HepG2 (cell line): ENCODE results near the gene SNRPD1. TPM values are rescaled to one million over a fixed set of nuclear protein-coding genes. Genes with fewer than 3 reads are reported as not detected.

ENCODE experiments used
- ATAC-seq: fragments of 200-7000 bp; cut with Tn5 transposase; 3 replicates; pipeline ENCODE4 v1.9.1; 2020; ENCODE audit warnings: mild to moderate bottlenecking, moderate library complexity
- BruUV-seq: library from RNA; stranded (reverse); fragments of 400-500 nt; replicated peaks from 2 replicates; lab custom pipeline; 2021; lab: Mats Ljungman, UMichigan
- CTCF ChIA-PET: fragments of 300-600 bp; formaldehyde crosslinking; extraction: SDS; loops from one replicate; lab custom pipeline; 2021; ENCODE audit warnings: low total read pairs, inconsistent platforms, low intra/inter-chr PET ratio; lab: Yijun Ruan, JAX
- POLR2A ChIA-PET: fragments of 350-600 bp; sonication (Branson Sonifier 250); formaldehyde crosslinking; loops from one replicate; lab custom pipeline; 2020; ENCODE audit warnings: antibody characterized with exemption, inconsistent platforms; lab: Yijun Ruan, JAX
- DNase-seq: peaks from one replicate; pipeline ENCODE4 v3.0.0-alpha.2; 2015; ENCODE audit warnings: low spot score
- FAIRE-seq: peaks from 3 replicates; lab custom pipeline; 2011; peaks lifted over from hg19 to GRCh38; lab: Jason Lieb, UNC
- H2AFZ ChIP-seq: one replicate; pipeline ENCODE4 v1.6.1; 2011; ENCODE audit warnings: low read length, inconsistent platforms
- H3K27ac ChIP-seq: fragments of 300-600 bp; 3 replicates; pipeline ENCODE4 v1.8.0; 2011; ENCODE audit warnings: mixed run types, mild to moderate bottlenecking, mixed read lengths, low read length, inconsistent platforms; ENCODE audit not compliant: insufficient read depth; ENCODE audit errors: extremely low read length
- H3K27me3 ChIP-seq, 2 experiments: fragments of 200-600 bp in 1 of 2; 2 replicates in 1 of 2; 3 replicates in 1 of 2; pipeline versions ENCODE4 v1.6.0 to v1.8.0; 2011; ENCODE audit warnings: low read length in 2 of 2, mild to moderate bottlenecking in 2 of 2, moderate library complexity in 2 of 2, inconsistent platforms in 1 of 2; ENCODE audit not compliant: insufficient read depth in 2 of 2, control insufficient read depth in 1 of 2
- H3K36me3 ChIP-seq, 2 experiments: fragments of 200-600 bp in 1 of 2; replicated peaks in 1 of 2; 2 replicates in 1 of 2; 3 replicates in 1 of 2; pipeline versions ENCODE4 v1.5.1 to v1.8.0; 2011; ENCODE audit warnings: low read length in 2 of 2, inconsistent platforms in 1 of 2; ENCODE audit not compliant: insufficient read depth in 2 of 2, control insufficient read depth in 1 of 2
- H3K4me1 ChIP-seq: 2 replicates; pipeline ENCODE4 v1.5.1; 2012; ENCODE audit warnings: low read length, inconsistent platforms; ENCODE audit not compliant: insufficient read depth
- H3K4me2 ChIP-seq: 2 replicates; pipeline ENCODE4 v1.6.0; 2011; ENCODE audit warnings: low read depth, low read length, inconsistent platforms
- H3K4me3 ChIP-seq, 3 experiments: fragments of 200-600 bp in 1 of 3; sonication (generic), shearing (Covaris generic) in 1 of 3; replicated peaks in 1 of 3; 2 replicates each; pipeline ENCODE4 v1.5.1; 2011 to 2016; ENCODE audit warnings: low read length in 3 of 3, inconsistent platforms in 2 of 3, low read depth in 2 of 3, mild to moderate bottlenecking in 2 of 3, control low read depth in 1 of 3, mixed read lengths in 1 of 3; ENCODE audit not compliant: insufficient read depth in 1 of 3
- H3K79me2 ChIP-seq: one replicate; pipeline ENCODE4 v1.6.1; 2011; ENCODE audit warnings: low read length, inconsistent platforms; ENCODE audit not compliant: insufficient read depth
- H3K9ac ChIP-seq: 2 replicates; pipeline ENCODE4 v1.6.0; 2011; ENCODE audit warnings: mild to moderate bottlenecking, low read depth, low read length, inconsistent platforms; ENCODE audit not compliant: insufficient read depth
- H3K9me3 ChIP-seq: 2 replicates; pipeline ENCODE4 v1.5.1; 2012; ENCODE audit warnings: mild to moderate bottlenecking, low read length
- H4K20me1 ChIP-seq: 2 replicates; pipeline ENCODE4 v1.6.0; 2011; ENCODE audit warnings: inconsistent platforms, mild to moderate bottlenecking, low read length, moderate library complexity; ENCODE audit not compliant: insufficient read depth
- BCL3 ChIP-seq: sonication (generic); formaldehyde crosslinking; IDR thresholded peaks from 2 replicates; pipeline ENCODE4 v1.5.1; 2020; ENCODE audit warnings: mild to moderate bottlenecking, missing genetic modification reagents, moderate library complexity
- CCAR2 ChIP-seq: fragments of 200-400 bp; formaldehyde crosslinking; optimal IDR thresholded peaks from 2 replicates; pipeline ENCODE3; 2018; ENCODE audit warnings: low read depth, mild to moderate bottlenecking, low read length, moderate library complexity
- GABPB1 ChIP-seq: IDR thresholded peaks from 2 replicates; pipeline ENCODE4 v1.6.1; 2016; ENCODE audit warnings: mild to moderate bottlenecking, missing genetic modification reagents, moderate library complexity, missing compliant biosample characterization
- ISL2 ChIP-seq: sonication (generic); formaldehyde crosslinking; IDR thresholded peaks from 2 replicates; pipeline ENCODE4 v1.5.0; 2020; ENCODE audit warnings: missing genetic modification reagents
- KDM5B ChIP-seq: sonication (generic); formaldehyde crosslinking; IDR thresholded peaks from 2 replicates; pipeline ENCODE4 v1.4.0; 2020; ENCODE audit warnings: missing genetic modification reagents, mild to moderate bottlenecking, borderline replicate concordance
- KLF13 ChIP-seq: sonication (generic); formaldehyde crosslinking; IDR thresholded peaks from 2 replicates; pipeline ENCODE4 v1.4.0; 2020; ENCODE audit warnings: mild to moderate bottlenecking, missing genetic modification reagents
- MED8 ChIP-seq: sonication (generic); formaldehyde crosslinking; IDR thresholded peaks from 2 replicates; pipeline ENCODE4 v1.8.1; 2023; ENCODE audit warnings: mild to moderate bottlenecking, missing genetic modification reagents; ENCODE audit not compliant: insufficient replicate concordance
- MYNN ChIP-seq: sonication (generic); formaldehyde crosslinking; IDR thresholded peaks from 2 replicates; pipeline ENCODE4 v1.4.0; 2020; ENCODE audit warnings: mild to moderate bottlenecking, low read depth, missing genetic modification reagents
- PRPF4 ChIP-seq: fragments of 200-400 bp; formaldehyde crosslinking; IDR thresholded peaks from 2 replicates; pipeline ENCODE4 v1.6.1; 2016; ENCODE audit warnings: low read length, low read depth; ENCODE audit not compliant: poor library complexity, severe bottlenecking
- REL ChIP-seq: sonication (generic); formaldehyde crosslinking; conservative IDR thresholded peaks from 2 replicates; pipeline ENCODE4 v1.8.0; 2022; ENCODE audit warnings: mild to moderate bottlenecking, missing genetic modification reagents, moderate library complexity
- SALL1 ChIP-seq: sonication (generic); formaldehyde crosslinking; IDR thresholded peaks from 2 replicates; pipeline ENCODE4 v1.8.0; 2022; ENCODE audit warnings: mild to moderate bottlenecking, missing genetic modification reagents
- SSRP1 ChIP-seq: IDR thresholded peaks from 2 replicates; pipeline ENCODE4 v1.6.1; 2016; ENCODE audit warnings: control low read depth
- ZNF703 ChIP-seq: sonication (generic); formaldehyde crosslinking; IDR thresholded peaks from 2 replicates; pipeline ENCODE4 v1.5.1; 2020; ENCODE audit warnings: missing genetic modification reagents, mild to moderate bottlenecking, moderate library complexity, borderline replicate concordance
- ZNF780A ChIP-seq: sonication (generic); formaldehyde crosslinking; IDR thresholded peaks from 2 replicates; pipeline ENCODE4 v1.8.0; 2022; ENCODE audit warnings: mild to moderate bottlenecking, missing genetic modification reagents, moderate library complexity
- ZNF841 ChIP-seq: sonication (generic); formaldehyde crosslinking; IDR thresholded peaks from 2 replicates; pipeline ENCODE4 v1.8.1; 2023; ENCODE audit warnings: missing genetic modification reagents, borderline replicate concordance
- WGBS: methylation state at CpG from one replicate; pipeline ENCODE4 v1.1.6; 2017; ENCODE audit warnings: low lambda C conversion rate; 5-methylcytosine and 5-hydroxymethylcytosine counted together
- in situ Hi-C: cut with HindIII; loops from 2 replicates; pipeline ENCODE4 v1.10.0; 2017; ENCODE audit warnings: low pct_unique_long_range_greater_than_20kb; ENCODE audit not compliant: extremely low pct_ligation_motif_present
- intact Hi-C: fragments of 100-400 bp; cut with micrococcal nuclease; formaldehyde crosslinking; loops from one replicate; pipeline ENCODE4 v1.10.0; 2022; ENCODE audit not compliant: unreplicated experiment
- polyA plus RNA-seq, 8 experiments: library from polyadenylated mRNA; depleted of rRNA in 3 of 8; stranded (reverse) in 7 of 8; unstranded in 1 of 8; fragments of >200 nt; fragmentation: Illumina TruSeq in 4 of 8; extraction: Trizol in 4 of 8; gene quantifications; 2 replicates each; pipeline versions ENCODE4 v1.2.1 to v1.2.3, GENCODE V29; 2011 to 2016; ENCODE audit warnings: low read depth in 4 of 8, missing spikeins in 1 of 8, mixed read lengths in 1 of 8; ENCODE audit not compliant: insufficient read depth in 1 of 8
- total RNA-seq, 5 experiments: library from RNA; depleted of rRNA; stranded (reverse); fragments of >200 nt; fragmentation: Illumina TruSeq; extraction: Trizol; gene quantifications; 2 replicates each; pipeline ENCODE4 v1.2.3, GENCODE V29; 2016; ENCODE audit warnings: low read depth in 1 of 5
- TF ChIP-seq, protein P1 (sequence below): sonication (generic); formaldehyde crosslinking; IDR thresholded peaks from 2 replicates; pipeline ENCODE4 v1.8.1; 2023; ENCODE audit warnings: mild to moderate bottlenecking, missing genetic modification reagents

The SNRPD1 gene
- total and polyA plus RNA-seq, 2 of the 13 experiments (the other 11 are each of a cell fraction or from before 2014, with no cell fraction given): 22.7 to 275 TPM

DNA sequence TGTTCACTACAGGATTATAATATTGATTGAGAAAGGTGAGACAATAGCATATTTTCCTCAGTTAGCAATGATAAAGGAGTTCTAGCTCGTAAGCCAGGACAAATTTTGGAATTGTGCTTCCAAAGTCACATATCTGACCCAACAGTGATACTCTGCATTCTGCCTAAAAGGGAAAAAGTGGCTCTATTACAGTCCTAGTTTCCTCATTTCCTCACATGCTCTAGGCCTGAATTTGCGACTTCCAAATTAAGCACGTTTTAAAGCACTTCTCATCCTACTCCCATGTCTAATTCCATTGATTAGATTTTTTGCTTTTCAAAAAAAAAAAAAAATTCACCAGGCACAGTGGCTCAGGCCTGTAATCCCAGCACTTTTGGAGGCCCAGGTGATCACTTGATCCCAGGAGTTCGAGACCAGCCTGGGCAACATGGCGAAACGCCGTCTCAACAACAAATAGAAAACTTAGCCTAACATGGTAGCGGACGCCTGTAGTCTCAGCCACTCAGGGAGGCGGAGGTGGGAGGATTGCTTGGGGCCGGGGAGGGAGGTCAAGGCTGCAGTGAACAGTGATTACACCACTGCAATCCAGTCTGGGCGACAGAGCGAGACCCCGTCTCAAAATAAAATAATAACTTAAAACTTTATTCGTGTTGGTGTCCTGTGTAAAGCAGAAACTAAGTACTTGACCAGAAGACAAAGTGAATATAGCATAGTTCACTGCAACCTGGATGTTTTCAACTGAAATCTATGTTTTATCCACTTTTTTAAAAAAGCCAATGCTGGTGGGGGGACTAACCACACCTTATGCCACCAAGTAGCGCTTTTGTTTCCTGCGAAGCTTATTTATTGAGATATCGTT, 13.2 kb upstream of the SNRPD1 start (continued):
- no peak for TF ChIP-seq PRPF4

- Histone ChIP-seq H3K79me2 (peaks cover 43% of the 10 kb centered on the region), H4K20me1 (0 out of 2 replicates have a peak, but pooled peaks cover 3% of the 10 kb centered on the region), H3K9ac (peak overlapping the region; percentile 95), H3K27ac (peak overlapping the region; percentile 100), H2AFZ (no peak overlapping the region), H3K36me3 (no peaks in the 10 kb centered on the region), H3K27me3 (no peaks in the 10 kb centered on the region; a peak in 1 of 5 replicates), H3K4me3 (peak overlapping the region; percentile 87 to 95 (median 95)), H3K4me2 (peak overlapping the region; percentile 80), H3K9me3 (no peaks in the 10 kb centered on the region), H3K4me1 (peaks cover 34% of the 10 kb centered on the region)
- CTCF ChIA-PET: interaction anchor here (1.9 kb wide), 1 partner anchor 12 kb away, joined by 12 read pairs; the partner anchor contains the start of gene SNRPD1
- ATAC-seq (peak; percentile 88), DNase-seq (peak; percentile 62), FAIRE-seq (no peak)
- WGBS: under 1% methylated on average over 35 of the region's 67 CpGs
- POLR2A ChIA-PET: interaction anchor here (0.9 to 2.4 kb wide), 18 partner anchors 9 to 147 kb away, joined by 3 to 57 read pairs (median 6); partner anchors contain the start of genes ABHD3, MIB1 and SNRPD1
- in situ Hi-C loops (no loop called here), intact Hi-C loops (loop anchor here (1.0 kb wide), 1 partner anchor 111 kb away; no protein-coding TSS in a partner anchor)
- TSS peak; percentile 62 for BruUV-seq
- TF ChIP-seq SALL1 (no peak), MED8 (CRISPR knock-in tag) (peak; percentile 38), ISL2 (CRISPR knock-in tag) (no peak), ZNF780A (CRISPR knock-in tag) (peak; percentile 83; the same call in 1 of the 2 replicates), MYNN (CRISPR knock-in tag) (no peak), GABPB1 (CRISPR knock-in tag) (no peak), KDM5B (CRISPR knock-in tag) (0 out of 2 replicates have a peak, but pooled peaks have one; percentile 81), CCAR2 (no peak), REL (CRISPR knock-in tag) (peak; percentile 57; the same call in 1 of the 2 replicates), BCL3 (peak; percentile 85), ZNF841 (CRISPR knock-in tag) (0 out of 2 replicates have a peak, but pooled peaks have one; percentile 29), SSRP1 (CRISPR knock-in tag) (no peak), KLF13 (peak; percentile 16; the same call in 1 of the 2 replicates), ZNF703 (CRISPR knock-in tag) (no peak)
- TF ChIP-seq, protein P1, sequence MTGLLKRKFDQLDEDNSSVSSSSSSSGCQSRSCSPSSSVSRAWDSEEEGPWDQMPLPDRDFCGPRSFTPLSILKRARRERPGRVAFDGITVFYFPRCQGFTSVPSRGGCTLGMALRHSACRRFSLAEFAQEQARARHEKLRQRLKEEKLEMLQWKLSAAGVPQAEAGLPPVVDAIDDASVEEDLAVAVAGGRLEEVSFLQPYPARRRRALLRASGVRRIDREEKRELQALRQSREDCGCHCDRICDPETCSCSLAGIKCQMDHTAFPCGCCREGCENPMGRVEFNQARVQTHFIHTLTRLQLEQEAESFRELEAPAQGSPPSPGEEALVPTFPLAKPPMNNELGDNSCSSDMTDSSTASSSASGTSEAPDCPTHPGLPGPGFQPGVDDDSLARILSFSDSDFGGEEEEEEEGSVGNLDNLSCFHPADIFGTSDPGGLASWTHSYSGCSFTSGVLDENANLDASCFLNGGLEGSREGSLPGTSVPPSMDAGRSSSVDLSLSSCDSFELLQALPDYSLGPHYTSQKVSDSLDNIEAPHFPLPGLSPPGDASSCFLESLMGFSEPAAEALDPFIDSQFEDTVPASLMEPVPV (CRISPR knock-in tag): peak; percentile 89
These were observed 12.3 kb upstream of the SNRPD1 start for GRCh38 chr18:21599585-21600525.
